Kidney epithelial cell (primary cell): ENCODE measurements around the gene TSNAX. TPM values are rescaled to one million over a fixed set of nuclear protein-coding genes. Genes with fewer than 3 reads are reported as not detected.

Experiments used
- DNase-seq: peaks from one replicate; pipeline ENCODE4 v3.0.0-alpha.2; 2010; ENCODE audit warnings: low read depth
- H3K27me3 ChIP-seq: 2 replicates; pipeline ENCODE4 v1.6.0; 2011; ENCODE audit warnings: low read length; ENCODE audit not compliant: control insufficient read depth, insufficient read depth
- H3K36me3 ChIP-seq: 2 replicates; pipeline ENCODE4 v1.5.1; 2011; ENCODE audit warnings: low read length; ENCODE audit not compliant: control insufficient read depth, insufficient read depth
- H3K4me3 ChIP-seq: 2 replicates; pipeline ENCODE4 v1.5.1; 2011; ENCODE audit warnings: low read depth, mild to moderate bottlenecking, control low read depth, low read length
- CTCF ChIP-seq: IDR thresholded peaks from 2 replicates; pipeline ENCODE4 v1.5.1; 2011; ENCODE audit warnings: mild to moderate bottlenecking, moderate library complexity, low read length, control low read depth, inconsistent platforms; ENCODE audit not compliant: insufficient read depth, poor library complexity, severe bottlenecking
- total RNA-seq: library from RNA; depleted of rRNA; stranded (reverse); fragments of >200 nt; gene quantifications from 2 replicates; pipeline ENCODE4 v1.2.3, GENCODE V29; 2015

Gene TSNAX
- total RNA-seq, 1 donor from 2014 or later, result 29.4 TPM

- no peak for TF ChIP-seq CTCF
- DNase-seq, result no peak
- Histone ChIP-seq H3K27me3 (no peaks in the 10 kb centered on the region), H3K4me3 (no peak overlapping the region), H3K36me3 (no peaks in the 10 kb centered on the region)
These were observed 5.4 kb upstream of the TSNAX start for GRCh38 chr1:231522931-231523642.

GRCh38 chr1:231523816-231524215 is 4.7 kb upstream of the TSNAX start:
- H3K4me3 ChIP-seq, result no peak overlapping the region
- H3K36me3 ChIP-seq, result no peaks in the 10 kb centered on the region
- no peak for DNase-seq
- H3K27me3 ChIP-seq, result no peaks in the 10 kb centered on the region
- no peak for TF ChIP-seq CTCF

DNA sequence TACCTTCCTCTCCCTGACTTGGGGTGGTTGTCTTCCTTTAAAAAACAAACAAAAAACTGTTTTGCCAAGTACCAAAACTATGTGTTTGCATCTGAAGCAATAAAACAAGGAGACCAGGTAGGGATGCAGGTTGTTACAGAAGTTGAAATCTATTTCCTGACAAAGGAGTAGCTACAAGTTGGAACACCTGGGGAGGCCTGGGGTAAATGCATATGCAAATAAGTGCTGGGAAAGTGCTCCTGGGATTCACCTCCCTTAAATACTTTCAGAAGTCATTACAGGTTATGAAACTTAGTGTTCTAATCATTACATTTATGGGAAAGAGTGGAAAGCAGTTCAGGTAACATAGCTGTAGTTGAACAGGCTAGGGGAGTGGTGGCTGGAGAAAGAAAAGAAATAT is 1.9 kb upstream of the TSNAX start:
- no peaks in the 10 kb centered on the region for H3K36me3 ChIP-seq
- no peak overlapping the region for H3K4me3 ChIP-seq
- TF ChIP-seq CTCF, result no peak
- no peak for DNase-seq
- no peaks in the 10 kb centered on the region for H3K27me3 ChIP-seq

- no peaks in the 10 kb centered on the region for H3K27me3 ChIP-seq
- DNase-seq, result no peak
- peak overlapping the region; percentile 76 for H3K4me3 ChIP-seq
- H3K36me3 ChIP-seq, result no peaks in the 10 kb centered on the region
- TF ChIP-seq CTCF, result no peak
These were observed 790 bp upstream of the TSNAX start for GRCh38 chr1:231527586-231528171.

GRCh38 chr1:231533240-231533639 is 4.8 kb downstream of the TSNAX start:
- no peak for TF ChIP-seq CTCF

More at GRCh38 chr1:231533240-231533639, 4.8 kb downstream of the TSNAX start:
- H3K4me3 ChIP-seq, result no peak overlapping the region
- no peaks in the 10 kb centered on the region for H3K36me3 ChIP-seq
- no peak for DNase-seq
- no peaks in the 10 kb centered on the region for H3K27me3 ChIP-seq
